HG03521 (cell line): ENCODE data around the gene SLC6A7.

Experiments
- ATAC-seq: cut with Tn5 transposase; IDR thresholded peaks from one replicate; pipeline ENCODE4 v1.9.1; 2021; ENCODE audit warnings: mild to moderate bottlenecking, moderate library complexity; ENCODE audit not compliant: unreplicated experiment

SLC6A7 gene

DNA sequence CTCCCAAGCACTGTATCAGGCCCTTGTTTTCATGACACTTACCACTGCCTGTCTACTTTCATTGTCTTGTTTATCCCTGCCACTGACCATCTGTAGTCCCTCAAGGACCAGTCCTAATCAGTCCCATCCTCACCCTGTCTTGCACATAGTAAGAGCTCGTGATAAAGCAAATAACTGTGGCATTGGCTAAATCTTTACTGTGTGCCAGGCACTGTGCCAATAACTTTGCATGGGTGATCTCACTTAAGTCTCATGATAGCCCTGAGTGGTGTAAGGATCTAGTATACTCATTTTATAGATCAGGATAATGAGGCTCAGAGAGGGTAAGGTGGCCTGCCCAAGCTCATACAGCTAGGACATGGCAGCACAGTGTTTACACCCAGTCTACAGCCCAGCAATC lies 17.7 kb upstream of the SLC6A7 start:
- no peak for ATAC-seq

DNA sequence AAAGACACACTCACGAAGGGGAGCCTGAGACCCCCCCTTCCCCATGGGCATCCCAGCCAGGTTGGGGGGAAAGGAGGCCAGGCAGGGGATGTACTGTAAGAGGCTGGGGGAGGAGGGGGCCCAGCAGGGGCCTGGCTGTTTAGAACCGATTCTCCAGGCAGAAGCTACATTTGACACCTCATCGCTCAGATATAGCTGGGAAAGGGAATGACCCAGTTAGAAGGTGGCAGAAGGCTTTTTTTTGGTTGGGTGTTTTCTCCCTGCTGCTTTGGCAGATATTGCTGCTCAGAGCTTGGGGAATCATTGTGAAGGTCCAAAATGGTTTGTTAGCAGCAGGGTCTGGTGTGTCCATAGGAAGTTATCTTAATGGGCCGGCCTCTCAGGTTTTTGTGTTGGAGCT lies 17.3 kb upstream of the SLC6A7 start:
- no peak for ATAC-seq

DNA sequence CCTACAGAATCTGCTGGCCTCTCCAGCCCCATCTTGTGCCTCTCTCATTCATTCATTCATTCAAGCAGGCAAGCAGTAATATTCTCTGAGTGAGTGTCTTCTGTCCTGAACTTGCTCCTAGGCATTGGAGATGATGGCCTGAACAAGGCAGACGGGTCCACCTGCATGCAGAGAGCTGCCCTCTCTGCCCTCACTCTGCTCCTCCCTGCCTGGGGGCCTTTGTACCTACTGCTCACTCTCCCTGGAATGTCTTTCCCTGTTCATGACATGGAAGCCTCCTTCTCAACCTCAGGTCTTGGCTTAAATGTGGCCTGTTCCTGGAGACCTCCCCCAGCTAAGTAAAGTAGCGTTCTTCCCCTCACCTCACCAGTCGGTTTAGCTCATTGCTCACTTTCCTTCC lies 16.7 kb upstream of the SLC6A7 start:
- no peak for ATAC-seq

DNA sequence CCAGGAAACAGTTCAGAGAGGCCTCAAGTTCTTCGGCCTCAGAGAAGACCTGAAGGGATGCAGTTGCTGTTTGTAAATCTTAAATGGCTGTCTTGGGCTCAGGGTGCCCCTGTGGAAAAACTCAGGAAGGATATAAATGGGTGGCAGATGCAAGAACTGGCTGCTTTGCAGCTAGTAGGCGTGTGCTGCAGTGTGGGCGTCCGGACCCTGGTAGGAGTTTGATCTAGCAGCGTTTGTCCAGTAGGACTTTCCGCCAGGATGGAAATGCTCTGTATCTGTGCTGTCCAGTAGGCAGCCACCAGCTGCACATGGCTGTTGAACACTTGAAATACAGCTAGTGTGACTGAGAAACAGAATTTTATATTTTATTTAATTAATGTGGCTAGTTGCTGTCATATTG lies 15.6 kb upstream of the SLC6A7 start:
- ATAC-seq, result no peak

DNA sequence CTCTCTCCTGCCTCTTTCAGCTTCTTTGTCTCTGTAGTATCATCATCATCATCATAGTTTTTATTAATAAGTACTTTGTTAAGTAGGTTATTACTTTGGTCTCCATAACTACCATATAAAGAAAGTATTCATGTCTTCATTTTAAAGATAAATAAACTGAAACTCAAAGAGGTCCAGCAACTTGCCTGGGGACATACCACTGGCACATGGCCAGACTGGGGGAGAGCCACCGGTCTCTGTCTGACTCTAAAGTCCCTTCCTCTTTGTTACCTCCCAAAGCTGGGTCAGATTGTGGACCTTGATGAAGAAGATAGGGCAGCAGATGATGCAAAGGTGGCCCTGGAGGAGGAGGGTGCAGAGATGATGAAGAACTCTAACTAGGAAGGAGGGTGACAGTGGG lies 14.8 kb upstream of the SLC6A7 start:
- no peak for ATAC-seq

DNA sequence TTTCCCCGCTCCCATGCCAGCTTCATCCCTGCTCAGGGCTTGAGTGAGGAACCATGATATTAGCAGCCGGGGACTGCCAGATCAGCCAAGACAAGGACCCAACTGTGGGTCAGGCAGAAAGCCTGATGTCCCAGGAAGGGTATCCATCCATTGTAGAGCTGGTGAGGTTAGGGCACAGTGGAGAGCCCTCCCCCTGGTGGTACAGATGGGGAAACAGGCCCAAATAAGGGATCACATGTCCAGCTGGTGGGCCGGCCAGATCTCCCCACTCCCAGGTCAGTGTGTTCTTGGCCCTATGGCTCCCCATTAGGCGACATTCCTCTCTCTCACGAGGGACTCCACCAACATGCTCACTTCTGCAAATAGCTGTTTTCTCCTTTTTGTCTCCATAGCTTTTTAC lies 14.3 kb upstream of the SLC6A7 start:
- no peak for ATAC-seq

DNA sequence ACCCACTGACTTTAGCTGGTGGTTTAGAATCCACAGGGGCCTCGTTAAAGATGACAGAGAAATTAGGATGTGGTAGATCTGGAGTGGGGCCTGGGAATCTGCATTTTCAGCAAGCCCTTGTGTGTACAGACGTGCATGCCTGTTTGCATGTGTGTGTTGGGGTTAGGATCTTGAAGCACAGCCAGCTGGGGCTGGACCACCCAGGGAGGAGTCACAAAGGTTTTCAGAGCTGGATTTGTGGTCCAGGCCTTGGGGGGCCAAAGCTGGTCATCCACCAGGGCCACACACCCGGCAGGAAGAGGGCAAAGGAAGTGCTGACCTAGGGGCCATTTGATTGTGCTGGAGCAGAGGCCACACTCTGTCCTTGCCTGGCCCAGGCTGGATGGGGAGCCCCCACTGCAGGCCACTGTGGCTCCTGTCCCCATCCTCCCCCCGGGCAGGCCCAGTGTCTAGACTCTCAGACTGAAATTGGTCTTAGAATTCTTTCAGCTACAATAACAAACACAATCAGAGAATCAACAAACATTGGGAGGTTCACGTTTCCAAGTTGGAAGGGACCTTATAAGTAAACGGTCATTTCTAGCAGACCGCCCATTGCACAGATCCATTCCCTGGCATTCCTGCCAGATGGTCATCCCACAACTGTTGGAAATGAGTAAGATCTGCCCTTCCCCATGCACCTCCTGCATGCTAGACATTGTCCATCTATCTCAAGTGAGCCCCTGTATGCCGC lies 13.0 kb upstream of the SLC6A7 start:
- ATAC-seq, result no peak

DNA sequence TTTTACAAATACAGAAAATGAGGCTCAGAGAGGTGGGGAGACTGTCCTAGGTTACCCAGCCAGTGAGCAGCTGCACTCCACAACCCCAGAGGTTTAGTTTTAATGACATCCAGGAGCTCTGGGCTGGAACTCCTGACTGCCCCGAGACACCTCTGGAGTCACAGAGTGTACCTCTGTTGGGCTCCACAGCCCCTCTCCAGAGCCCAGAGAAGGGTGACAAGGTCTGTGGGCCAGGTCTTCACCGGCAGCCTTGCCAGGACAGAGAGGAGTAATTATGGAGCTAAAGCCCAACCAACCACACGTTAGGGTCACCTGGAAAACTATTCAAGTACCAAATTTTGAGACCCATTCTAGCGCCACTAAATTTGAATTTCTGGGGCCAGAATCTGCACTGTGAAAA lies 12.1 kb upstream of the SLC6A7 start:
- ATAC-seq, result no peak

DNA sequence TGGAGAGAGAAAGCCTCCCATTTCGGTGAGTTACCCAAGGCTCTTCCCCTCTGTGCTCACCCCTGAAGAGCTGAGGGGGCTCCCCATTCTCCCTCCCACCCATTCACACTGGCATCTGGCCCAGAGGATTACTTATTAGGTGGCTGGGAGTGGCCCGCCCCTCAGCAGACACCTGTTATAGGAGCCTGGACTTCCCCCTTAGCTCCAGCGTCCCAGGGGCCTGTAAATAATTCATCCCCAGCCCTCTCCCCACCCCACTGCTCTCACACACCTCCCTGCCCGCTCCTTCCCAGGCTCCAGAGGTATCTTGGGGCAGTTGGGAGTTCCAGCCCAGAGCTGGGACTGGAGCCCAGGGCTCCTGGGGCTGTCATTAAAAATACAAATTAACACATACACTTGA lies 11.6 kb upstream of the SLC6A7 start:
- ATAC-seq, result no peak

DNA sequence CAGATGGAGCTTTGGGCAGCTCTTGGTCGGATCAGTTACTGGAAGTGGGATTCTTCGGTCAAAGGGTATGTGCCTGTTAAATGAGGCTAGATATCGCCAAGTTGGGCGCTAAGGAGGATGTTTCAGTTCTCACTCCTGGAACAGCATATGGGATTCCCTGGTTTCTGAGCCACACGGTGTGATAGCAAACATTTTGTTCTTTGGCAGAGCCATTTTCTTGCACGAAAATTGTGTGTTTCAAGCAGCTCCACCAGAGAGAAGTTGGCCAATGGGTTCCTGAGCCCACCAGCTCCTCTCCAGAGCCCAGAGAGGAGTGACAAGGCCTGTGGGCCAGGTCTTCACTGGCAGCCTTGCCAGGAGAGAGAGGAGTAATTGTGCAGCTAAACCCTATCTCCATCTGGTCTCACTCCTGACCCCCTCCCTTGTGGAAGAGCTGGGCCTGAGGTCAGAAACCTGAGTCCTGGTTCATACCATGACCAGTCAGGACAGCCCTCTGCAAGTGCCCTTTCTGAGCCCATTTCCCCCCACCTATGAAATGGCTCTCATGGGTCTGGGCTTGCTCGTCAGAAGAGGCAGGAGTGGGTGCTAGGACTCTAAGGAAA lies 10.7 kb upstream of the SLC6A7 start:
- ATAC-seq, result no peak

DNA sequence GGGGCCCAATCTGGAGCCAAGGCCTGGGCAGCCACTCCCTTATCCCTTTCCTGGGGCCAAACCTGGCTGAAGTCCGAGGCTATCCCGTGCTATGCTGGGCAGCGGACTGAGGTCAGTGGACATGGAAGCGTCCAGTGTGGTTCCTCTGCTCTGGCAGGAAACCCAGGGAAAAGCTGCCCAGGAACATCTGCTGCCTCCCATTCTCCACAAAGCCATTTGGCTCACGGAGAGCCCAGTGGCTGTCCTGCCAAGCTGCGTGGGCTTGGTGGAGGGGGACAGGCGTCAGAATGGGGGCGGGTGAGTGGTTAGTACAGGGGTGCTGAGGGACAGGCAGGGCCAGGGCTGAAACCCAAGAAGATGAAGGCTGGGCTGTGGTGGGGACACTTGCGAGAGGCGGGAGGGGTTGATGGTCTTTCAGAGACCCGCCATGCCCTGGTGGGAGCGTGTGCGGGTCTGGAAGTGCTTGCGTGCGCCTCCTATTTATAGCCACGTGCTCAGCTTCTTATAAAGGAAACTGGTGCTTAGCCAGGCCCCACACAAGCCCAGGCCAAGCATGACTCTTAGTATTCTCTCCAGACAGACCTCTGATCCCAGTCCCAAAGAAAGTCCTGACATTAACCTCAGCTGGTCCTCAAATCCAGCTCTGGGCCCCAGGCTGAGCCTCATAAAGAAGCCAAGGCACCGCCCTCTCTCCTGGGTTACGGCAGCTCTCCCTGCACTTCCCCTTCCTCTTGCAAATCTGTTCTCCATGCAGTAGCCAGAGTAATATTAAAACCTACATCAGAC lies 9.4 kb upstream of the SLC6A7 start:
- ATAC-seq, result no peak

DNA sequence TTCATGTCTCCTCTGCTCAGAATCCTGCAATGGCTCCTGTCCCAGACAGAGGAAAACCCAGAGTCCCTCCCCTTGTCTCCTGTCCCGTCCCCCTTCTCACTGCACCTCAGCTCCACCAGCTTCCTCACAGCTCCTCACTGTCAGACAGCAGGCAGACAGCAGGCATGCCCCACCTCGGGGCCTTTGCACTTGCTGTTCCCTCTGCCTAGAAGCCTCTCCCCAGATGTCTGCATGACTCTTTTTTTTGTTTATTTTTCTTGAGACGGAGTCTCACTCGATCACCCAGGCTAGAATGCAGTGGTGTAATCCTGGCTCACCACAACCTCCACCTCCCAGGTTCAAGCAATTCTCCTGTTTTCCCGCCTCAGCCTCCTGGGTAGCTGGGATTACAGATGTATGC lies 8.8 kb upstream of the SLC6A7 start:
- no peak for ATAC-seq

DNA sequence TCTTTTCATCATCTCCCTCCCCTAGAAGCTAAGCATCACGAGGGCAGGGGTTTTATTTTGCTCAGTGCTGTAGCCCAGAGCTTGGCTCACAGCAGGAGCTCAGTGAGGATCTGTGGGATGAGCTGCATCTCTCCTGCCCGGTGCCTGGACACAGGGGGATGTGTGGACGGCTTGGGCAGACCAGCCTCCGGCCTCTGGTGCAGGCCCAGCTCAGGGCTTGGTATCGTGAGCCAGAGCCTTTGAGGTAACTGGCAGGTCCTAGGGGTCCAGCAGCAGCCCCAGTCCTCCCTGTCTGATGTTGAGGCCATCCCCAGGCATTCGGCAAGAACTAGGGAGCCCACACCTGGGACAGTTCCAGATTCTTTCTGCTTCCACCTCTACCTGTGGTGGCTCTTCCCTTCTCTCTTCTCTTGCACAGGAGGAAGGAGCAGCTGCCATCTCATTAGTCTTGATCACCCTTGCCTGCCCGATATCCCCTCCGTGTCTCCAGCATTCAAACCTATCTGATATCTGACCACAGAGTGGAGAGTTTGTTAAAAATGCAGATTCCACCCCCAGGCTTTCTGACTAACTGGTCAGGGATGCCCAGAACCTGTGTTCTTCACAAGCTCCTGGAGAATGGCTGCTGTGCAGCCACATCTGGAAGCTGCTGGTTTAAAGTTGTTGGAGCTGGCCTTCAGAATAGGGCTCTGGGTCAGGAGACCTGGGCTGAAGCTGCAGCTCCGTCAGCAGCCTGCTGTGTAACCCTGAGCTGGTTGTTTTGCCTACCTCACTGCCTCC lies 7.9 kb upstream of the SLC6A7 start:
- ATAC-seq, result no peak

DNA sequence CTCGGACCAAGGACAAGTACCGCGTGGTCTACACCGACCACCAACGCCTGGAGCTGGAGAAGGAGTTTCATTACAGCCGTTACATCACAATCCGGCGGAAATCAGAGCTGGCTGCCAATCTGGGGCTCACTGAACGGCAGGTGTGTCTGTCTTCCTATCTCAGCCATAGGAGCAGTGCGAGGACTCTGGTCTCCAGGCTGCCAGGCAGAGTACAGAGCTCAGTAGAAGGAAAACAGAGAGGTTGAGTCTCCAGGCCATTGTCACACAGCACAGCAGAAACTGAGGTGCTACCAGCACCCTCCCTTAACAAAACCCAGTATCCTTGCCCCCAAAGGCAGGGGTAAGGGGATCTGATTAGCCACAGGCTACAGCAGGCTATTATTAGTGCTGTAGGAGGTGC lies 7.1 kb upstream of the SLC6A7 start:
- no peak for ATAC-seq

DNA sequence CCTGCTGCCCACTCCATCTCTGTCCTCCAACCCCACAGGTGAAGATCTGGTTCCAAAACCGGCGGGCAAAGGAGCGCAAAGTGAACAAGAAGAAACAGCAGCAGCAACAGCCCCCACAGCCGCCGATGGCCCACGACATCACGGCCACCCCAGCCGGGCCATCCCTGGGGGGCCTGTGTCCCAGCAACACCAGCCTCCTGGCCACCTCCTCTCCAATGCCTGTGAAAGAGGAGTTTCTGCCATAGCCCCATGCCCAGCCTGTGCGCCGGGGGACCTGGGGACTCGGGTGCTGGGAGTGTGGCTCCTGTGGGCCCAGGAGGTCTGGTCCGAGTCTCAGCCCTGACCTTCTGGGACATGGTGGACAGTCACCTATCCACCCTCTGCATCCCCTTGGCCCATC lies 6.4 kb upstream of the SLC6A7 start:
- ATAC-seq, result no peak

DNA sequence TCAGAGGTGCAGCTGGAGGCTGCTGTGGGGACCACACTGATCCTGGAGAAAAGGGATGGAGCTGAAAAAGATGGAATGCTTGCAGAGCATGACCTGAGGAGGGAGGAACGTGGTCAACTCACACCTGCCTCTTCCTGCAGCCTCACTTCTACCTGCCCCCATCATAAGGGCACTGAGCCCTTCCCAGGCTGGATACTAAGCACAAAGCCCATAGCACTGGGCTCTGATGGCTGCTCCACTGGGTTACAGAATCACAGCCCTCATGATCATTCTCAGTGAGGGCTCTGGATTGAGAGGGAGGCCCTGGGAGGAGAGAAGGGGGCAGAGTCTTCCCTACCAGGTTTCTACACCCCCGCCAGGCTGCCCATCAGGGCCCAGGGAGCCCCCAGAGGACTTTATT lies 5.9 kb upstream of the SLC6A7 start:
- ATAC-seq, result no peak

DNA sequence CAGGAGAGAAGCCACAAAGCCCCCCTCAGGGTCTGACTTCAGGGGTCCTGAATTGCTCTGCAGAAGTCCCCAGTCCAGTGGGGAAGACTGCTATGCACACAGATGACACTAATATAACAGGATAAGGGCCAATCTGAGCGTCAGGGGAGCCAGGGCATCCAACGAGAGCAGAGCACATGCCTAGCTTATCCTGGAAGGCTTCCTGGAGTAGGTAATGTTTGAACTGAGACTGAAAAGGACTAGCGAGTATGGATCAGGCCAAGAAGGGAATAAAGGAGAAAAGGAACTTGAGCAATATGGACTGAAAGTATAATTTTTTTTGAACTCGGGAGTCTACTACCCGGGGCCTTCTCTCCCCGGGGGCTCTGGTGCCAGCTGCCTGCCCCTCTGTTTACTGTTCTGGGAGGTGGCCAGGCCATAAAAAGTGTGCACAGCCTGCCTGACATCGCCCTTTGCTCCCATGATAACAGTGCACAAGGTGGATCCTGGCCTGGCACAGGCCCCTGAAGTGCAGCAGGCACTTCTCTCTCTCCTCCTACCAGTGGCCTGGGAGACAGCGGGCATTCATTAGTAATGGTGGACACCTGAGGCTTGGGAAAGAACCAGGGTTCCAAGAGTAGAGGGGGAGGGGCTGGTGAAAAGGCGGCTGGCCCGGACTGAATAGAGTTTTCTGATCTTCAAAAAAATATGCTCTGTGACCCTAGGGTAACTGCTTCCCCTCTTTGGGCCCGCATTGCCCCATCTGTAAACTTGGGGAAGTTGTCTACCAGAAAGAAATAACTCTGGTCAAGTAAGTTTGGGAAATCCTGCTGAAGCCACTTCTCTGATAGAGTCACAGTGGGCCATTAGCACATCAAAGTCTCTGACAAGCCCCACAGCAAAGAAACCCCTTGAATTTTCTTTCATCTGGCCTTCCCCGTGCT lies 4.6 kb upstream of the SLC6A7 start:
- no peak for ATAC-seq

DNA sequence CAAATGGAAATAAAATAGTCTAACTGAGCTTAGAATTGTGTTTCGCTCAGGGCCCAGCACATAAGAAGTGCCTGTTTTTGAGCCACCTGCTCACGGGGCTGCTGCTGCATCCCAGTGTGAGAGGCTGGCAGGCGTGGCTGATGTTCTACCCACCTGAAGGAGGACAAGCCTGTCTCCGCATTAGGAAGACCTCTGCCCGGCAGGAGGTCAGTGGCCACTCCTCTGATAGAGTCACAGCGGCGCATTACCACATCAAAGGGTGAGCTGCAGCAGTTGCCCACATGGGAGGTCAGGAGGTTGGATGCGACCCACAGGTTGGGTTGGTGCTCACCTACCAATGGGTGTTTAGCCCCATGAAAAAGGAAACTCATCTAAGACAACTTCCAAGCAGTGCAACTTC lies 3.7 kb upstream of the SLC6A7 start:
- ATAC-seq, result no peak

DNA sequence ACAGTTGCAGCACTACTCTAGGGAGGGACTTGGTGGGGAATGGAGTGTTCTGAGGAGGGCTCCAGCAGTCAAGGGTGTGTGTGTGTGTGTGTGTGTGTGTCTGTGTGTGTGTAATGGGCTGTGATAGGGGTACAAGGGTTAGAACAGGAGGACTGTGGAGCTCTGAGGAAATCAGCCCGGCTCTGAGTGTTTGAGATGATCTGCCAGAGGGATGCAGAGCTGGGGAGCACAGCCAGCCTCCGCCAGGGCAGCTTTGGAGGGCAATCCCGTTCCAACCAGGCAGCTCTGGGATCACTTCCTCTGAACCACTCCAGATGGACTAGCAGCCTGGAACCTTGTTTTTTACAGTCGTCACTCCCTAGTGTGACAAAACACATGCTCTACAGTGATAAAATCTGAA lies 3.0 kb upstream of the SLC6A7 start:
- ATAC-seq, result no peak

DNA sequence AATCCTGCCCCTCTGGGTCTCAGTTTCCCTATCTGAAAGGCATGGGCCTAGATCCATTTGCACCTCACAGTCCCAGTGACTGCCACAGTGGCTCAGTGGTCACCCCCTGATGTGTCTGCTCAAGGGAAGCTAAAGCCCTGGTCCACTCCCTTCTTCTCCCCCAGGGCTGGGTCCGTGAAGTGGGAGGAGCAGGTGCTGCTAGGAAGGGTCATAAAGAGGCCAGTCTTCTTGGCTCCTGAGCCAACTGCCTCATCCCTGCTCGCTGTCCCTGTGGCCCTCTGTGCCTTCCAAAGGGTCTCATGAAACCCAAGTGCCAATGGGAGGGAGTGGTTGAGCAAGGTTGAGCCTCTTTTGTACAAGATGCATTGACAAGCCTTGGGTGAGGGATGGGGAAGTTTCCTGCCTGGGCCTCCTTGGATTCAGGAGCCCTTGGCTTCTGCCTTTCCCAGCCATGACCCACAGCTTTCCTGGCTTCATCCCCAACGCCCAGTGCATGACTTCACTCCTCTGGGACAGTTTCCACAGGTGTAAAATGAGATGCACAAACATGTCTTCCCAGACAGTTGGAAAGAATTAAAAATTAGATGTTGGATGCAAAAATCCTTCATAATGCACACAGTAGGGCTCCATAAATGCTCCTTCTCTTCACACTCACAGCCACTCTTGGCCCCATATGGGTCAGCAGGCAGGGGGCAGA lies 1.6 kb upstream of the SLC6A7 start:
- no peak for ATAC-seq
